GM10266 (cell line): ENCODE data around the gene TNFRSF6B.

Experiments used
- DNase-seq: peaks from one replicate; pipeline ENCODE4 v3.0.0; 2012; ENCODE audit errors: extremely low spot score
- TF ChIP-seq, protein P1 (sequence below): IDR thresholded peaks from 2 replicates; pipeline ENCODE4 v1.5.1; 2012; ENCODE audit warnings: mild to moderate bottlenecking, low read depth; ENCODE audit not compliant: control insufficient read depth, insufficient read depth; ENCODE audit errors: missing control alignments

TNFRSF6B gene

GRCh38 chr20:63682384-63683139 lies 13.9 kb upstream of the TNFRSF6B start:
- no peak for DNase-seq
- TF ChIP-seq, protein P1, sequence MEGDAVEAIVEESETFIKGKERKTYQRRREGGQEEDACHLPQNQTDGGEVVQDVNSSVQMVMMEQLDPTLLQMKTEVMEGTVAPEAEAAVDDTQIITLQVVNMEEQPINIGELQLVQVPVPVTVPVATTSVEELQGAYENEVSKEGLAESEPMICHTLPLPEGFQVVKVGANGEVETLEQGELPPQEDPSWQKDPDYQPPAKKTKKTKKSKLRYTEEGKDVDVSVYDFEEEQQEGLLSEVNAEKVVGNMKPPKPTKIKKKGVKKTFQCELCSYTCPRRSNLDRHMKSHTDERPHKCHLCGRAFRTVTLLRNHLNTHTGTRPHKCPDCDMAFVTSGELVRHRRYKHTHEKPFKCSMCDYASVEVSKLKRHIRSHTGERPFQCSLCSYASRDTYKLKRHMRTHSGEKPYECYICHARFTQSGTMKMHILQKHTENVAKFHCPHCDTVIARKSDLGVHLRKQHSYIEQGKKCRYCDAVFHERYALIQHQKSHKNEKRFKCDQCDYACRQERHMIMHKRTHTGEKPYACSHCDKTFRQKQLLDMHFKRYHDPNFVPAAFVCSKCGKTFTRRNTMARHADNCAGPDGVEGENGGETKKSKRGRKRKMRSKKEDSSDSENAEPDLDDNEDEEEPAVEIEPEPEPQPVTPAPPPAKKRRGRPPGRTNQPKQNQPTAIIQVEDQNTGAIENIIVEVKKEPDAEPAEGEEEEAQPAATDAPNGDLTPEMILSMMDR: no peak

- DNase-seq: no peak
- TF ChIP-seq, protein P1: no peak
Measured at GRCh38 chr20:63685269-63686026, 11.0 kb upstream of the TNFRSF6B start.

- no peak for DNase-seq
- TF ChIP-seq, protein P1: no peak
Measured at GRCh38 chr20:63686094-63686491, 10.4 kb upstream of the TNFRSF6B start.

DNA sequence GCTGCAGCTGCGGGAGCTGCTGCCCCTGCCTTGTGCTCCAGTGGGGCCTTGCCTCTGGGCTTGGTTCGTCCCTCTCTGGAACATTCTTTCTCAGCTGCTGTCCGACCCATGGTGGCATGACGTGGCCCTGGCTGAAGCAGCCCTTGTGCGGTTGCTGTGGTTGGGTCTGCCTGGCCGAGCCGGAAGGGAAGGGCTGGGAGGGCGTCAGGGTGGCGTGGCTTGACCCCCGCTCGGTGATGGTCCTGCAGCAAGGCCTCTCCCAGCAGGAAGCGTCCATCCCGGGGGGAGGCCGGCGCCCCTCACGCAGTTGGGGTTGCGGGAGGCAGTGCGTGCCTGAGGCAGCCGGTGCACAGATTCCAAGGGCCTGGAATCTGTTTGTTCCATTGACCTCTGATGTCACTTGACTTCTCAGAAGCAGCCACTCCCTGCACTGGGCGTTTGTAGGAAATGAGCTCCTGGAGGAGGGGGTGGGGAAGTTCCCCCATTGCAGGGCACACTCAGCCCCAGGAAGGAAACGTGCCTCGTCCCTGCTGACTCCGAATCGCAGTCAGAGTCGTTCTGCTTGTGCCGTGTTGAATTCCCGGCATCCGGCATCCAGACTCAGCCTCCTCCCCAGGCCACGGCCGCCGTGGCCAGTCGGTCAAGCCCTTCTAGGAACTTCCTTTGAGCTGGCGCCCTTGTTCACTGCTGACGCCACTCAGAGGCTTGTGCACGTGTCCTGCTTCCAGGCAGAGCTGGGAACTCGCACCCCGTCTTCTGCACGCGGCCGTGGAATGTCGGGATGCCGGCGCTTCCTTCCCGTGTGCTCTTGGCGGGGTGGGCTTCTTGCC lies 9.7 kb upstream of the TNFRSF6B start:
- DNase-seq: peak; percentile 56

DNA sequence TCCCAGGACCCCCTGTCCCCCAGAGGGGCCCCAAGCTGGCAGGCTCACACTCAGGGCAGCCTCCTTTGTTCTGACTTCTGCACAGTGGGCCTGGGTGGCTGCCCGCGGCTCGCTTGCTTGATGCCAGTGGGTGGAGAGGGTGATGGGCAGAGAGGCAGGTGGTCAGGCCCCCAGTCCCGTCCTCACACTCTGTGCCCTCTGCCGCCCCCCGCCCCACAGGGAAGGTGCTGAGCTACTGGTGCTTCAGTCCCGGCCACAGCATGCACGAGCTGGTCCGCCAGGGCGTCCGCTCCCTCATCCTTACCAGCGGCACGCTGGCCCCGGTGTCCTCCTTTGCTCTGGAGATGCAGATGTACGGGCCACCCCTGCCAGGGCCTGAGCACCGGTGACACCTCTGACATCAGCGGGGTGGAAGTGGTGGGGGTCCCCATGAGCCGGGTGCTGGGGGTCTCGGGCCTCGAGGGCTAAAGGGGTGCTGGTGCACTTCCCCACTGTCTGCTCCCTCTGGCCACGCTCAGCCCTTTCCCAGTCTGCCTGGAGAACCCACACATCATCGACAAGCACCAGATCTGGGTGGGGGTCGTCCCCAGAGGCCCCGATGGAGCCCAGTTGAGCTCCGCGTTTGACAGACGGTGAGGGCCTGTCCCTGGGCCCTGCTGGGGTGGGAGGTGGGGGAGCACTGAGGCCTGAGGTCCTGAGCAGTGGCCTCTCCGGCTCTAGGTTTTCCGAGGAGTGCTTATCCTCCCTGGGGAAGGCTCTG lies 8.9 kb upstream of the TNFRSF6B start:
- TF ChIP-seq, protein P1: no peak
- no peak for DNase-seq

More for the DNA sequence above, 9.7 kb upstream of the TNFRSF6B start:
- TF ChIP-seq, protein P1: no peak

GRCh38 chr20:63688228-63689045 lies 8.0 kb upstream of the TNFRSF6B start:
- TF ChIP-seq, protein P1: no peak
- DNase-seq: no peak
